HUES6 (cell line): Measurements from ENCODE around the gene COPS8.

Source experiments
- H3K27ac ChIP-seq: 2 replicates; pipeline ENCODE4 v1.7.0; 2013; ENCODE audit warnings: low read depth, mild to moderate bottlenecking, low read length, inconsistent platforms
- H3K27me3 ChIP-seq: 2 replicates; pipeline ENCODE4 v1.6.1; 2013; ENCODE audit warnings: low read length; ENCODE audit not compliant: control insufficient read depth, insufficient read depth
- H3K36me3 ChIP-seq: 2 replicates; pipeline ENCODE4 v1.6.1; 2013; ENCODE audit warnings: low read length; ENCODE audit not compliant: control insufficient read depth, insufficient read depth
- H3K4me1 ChIP-seq: 2 replicates; pipeline ENCODE4 v1.6.1; 2013; ENCODE audit warnings: low read length; ENCODE audit not compliant: control insufficient read depth, insufficient read depth
- H3K4me3 ChIP-seq: 2 replicates; pipeline ENCODE4 v1.5.1; 2013; ENCODE audit warnings: low read depth, low read length
- H3K9ac ChIP-seq: one replicate; pipeline ENCODE4 v1.6.1; 2013; ENCODE audit warnings: mild to moderate bottlenecking, low read length
- H3K9me3 ChIP-seq: 2 replicates; pipeline ENCODE4 v1.6.1; 2013; ENCODE audit warnings: low read depth, low read length; ENCODE audit not compliant: control insufficient read depth, insufficient read depth

COPS8 gene

DNA sequence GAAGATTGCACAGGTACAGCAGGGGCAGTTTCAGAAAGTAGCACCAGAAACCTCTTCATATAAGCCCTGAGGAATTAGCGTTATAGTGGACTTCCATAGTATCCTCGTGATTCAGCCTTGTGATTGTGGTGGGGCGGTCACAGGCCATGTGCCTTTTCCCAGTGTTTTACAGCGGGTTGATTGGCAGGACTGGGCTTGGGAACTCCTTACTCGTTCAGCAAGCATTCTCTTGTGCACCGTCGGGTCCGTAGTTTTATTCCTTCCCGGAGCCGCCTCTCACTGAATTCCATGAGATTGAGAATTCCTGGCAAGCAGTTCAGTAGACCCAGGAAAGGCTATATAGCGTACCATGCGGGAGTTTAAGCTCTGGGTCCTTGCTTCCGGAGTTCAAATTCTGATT, 5.2 kb downstream of the COPS8 start:
- H3K36me3 ChIP-seq: peaks cover 54% of the 10 kb centered on the region
- no peak overlapping the region for H3K27ac ChIP-seq
- no peaks in the 10 kb centered on the region for H3K9me3 ChIP-seq

DNA sequence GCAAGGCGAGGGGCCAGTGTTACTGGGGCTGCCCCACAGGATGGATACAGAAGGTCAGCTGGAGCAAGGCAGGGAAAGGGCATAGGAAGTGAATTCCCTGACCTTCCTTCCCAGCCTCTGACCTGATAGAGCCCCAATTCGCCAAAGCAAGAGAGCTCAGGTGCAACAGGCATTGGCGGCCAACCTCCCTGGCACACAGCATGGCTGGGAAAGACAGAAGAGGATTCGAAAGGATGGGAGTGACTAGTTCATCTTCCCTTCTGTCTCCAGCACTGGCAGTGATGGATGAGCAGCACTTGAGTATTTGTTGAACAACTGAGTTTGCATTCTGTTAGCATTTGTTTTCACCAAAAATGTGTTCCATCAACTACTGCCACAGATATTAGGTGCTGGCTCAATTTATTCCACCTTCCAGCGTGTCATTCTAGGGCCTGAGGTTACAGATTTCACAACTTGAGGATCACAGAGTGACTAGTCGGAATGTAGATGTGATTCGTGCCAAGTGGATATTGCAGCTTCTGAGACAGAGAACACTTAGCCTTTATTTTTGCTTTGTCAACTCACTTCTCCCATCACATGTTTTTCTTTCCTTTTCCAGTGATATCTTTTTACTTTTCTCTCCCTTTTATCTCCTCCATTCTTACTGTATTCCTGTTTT, 6.2 kb downstream of the COPS8 start:
- Histone ChIP-seq H3K36me3 (peaks cover 64% of the 10 kb centered on the region), H3K9ac (no peak overlapping the region), H3K4me1 (no peaks in the 10 kb centered on the region), H3K9me3 (no peaks in the 10 kb centered on the region), H3K27me3 (no peaks in the 10 kb centered on the region), H3K27ac (no peak overlapping the region), H3K4me3 (no peak overlapping the region)

More for the DNA sequence above, 5.2 kb downstream of the COPS8 start:
- Histone ChIP-seq H3K9ac (no peak overlapping the region), H3K27me3 (no peaks in the 10 kb centered on the region), H3K4me3 (no peak overlapping the region), H3K4me1 (no peaks in the 10 kb centered on the region)

GRCh38 chr2:237092506-237092905, 6.8 kb downstream of the COPS8 start:
- Histone ChIP-seq H3K9me3 (no peaks in the 10 kb centered on the region), H3K36me3 (peaks cover 70% of the 10 kb centered on the region), H3K4me3 (no peak overlapping the region), H3K27me3 (no peaks in the 10 kb centered on the region), H3K27ac (no peak overlapping the region), H3K4me1 (no peaks in the 10 kb centered on the region), H3K9ac (no peak overlapping the region)

DNA sequence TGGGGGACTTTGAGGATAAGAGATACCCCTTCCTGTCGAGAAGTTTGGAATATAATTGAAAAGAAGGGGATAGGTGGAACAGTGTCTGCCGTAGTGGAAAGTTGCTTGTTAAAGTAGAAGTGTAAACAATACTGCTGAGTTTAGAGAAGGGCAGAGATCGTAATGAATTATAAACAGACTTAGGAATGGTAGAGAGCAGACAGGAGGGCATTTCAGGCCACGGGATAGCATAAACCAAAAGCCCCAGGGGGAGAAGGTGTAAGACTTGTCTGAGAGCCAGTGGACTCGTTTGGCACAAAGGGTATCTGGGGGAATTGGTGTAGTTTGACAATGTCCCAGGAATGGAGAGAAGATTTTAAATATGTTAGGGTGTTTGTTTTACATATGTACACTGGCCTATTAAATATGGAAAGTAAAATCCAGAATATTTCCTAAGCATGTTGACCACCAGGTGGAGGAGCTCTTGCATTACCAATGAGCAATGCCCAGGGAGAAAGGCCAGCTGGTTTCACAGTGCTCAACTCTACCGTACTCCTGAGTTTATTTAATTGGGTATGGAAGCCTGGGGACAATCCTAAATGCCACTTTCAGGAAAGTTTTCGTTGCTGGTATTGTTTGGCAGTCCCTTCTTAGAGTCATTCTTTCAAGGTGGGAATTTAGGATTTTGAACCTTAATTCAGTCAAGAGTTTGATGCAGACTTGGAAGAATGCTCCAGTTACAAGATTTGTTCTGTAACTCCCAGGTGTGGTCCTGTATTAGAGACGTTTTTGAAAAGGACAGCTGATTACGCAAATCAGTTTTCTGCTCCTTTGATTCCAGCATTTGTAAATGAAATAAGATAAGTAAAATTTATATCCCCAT, 7.5 kb downstream of the COPS8 start:
- Histone ChIP-seq H3K27ac (no peak overlapping the region), H3K4me1 (no peaks in the 10 kb centered on the region), H3K9me3 (no peaks in the 10 kb centered on the region), H3K4me3 (no peak overlapping the region), H3K36me3 (peaks cover 74% of the 10 kb centered on the region), H3K27me3 (no peaks in the 10 kb centered on the region), H3K9ac (no peak overlapping the region)

DNA sequence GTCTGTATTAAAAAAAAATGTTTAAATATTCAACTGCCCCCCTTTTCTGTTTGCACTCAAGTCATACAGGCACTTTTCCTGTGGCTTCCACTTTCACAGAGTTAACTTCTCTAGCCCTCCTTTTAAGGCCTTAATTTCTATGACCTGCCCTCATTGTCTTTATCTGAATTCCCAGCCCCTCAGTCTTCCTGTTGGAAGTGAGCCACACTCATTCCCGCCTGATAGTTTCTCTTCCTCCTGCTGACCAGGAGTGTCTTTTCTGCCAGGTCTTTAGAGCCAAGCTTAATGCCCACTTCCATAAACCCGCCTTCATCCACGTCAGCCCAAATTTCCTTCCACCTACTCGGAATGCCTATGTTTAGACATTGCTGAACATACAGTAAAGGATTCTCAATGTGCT, 10.5 kb downstream of the COPS8 start:
- H3K36me3 ChIP-seq: peaks cover 80% of the 10 kb centered on the region
- no peaks in the 10 kb centered on the region for H3K4me1 ChIP-seq
- H3K9ac ChIP-seq: no peak overlapping the region
- H3K4me3 ChIP-seq: no peak overlapping the region
- H3K9me3 ChIP-seq: no peaks in the 10 kb centered on the region
- H3K27ac ChIP-seq: no peak overlapping the region
- no peaks in the 10 kb centered on the region for H3K27me3 ChIP-seq

GRCh38 chr2:237096911-237097310, 11.2 kb downstream of the COPS8 start:
- H3K9ac ChIP-seq: no peak overlapping the region
- no peak overlapping the region for H3K27ac ChIP-seq
- H3K36me3 ChIP-seq: peaks cover 83% of the 10 kb centered on the region

DNA sequence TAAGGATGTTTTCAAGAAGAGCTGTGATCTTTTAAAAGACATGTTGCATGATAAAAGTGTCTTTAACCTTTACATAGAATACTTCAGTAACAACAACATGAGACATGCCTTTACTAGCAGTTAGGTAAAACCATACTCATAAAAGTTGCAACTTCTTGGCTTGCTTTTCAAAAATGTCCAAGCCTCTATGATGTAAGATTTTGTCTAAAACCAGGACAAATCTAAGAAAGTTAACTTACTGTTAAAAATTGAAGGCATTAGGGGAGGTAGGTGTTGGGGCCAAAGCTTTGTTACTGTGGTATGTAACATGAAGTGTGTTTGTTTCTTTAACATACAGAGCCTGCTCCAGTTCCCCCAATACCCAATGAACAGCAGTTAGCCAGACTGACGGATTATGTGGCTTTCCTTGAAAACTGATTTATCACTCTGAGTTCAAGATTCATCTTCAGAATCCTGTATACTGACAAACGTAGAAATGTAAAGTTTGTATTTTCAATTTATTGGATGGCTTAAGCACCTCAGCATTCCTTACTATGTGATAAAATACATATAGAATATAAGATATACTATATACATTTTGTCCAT, 11.7 kb downstream of the COPS8 start:
- no peak overlapping the region for H3K4me3 ChIP-seq
- no peaks in the 10 kb centered on the region for H3K27me3 ChIP-seq
- H3K27ac ChIP-seq: no peak overlapping the region
- H3K9ac ChIP-seq: no peak overlapping the region
- H3K4me1 ChIP-seq: no peaks in the 10 kb centered on the region
- no peaks in the 10 kb centered on the region for H3K9me3 ChIP-seq
- H3K36me3 ChIP-seq: peaks cover 85% of the 10 kb centered on the region

More at GRCh38 chr2:237096911-237097310, 11.2 kb downstream of the COPS8 start:
- Histone ChIP-seq H3K4me3 (no peak overlapping the region), H3K9me3 (no peaks in the 10 kb centered on the region), H3K27me3 (no peaks in the 10 kb centered on the region), H3K4me1 (no peaks in the 10 kb centered on the region)

DNA sequence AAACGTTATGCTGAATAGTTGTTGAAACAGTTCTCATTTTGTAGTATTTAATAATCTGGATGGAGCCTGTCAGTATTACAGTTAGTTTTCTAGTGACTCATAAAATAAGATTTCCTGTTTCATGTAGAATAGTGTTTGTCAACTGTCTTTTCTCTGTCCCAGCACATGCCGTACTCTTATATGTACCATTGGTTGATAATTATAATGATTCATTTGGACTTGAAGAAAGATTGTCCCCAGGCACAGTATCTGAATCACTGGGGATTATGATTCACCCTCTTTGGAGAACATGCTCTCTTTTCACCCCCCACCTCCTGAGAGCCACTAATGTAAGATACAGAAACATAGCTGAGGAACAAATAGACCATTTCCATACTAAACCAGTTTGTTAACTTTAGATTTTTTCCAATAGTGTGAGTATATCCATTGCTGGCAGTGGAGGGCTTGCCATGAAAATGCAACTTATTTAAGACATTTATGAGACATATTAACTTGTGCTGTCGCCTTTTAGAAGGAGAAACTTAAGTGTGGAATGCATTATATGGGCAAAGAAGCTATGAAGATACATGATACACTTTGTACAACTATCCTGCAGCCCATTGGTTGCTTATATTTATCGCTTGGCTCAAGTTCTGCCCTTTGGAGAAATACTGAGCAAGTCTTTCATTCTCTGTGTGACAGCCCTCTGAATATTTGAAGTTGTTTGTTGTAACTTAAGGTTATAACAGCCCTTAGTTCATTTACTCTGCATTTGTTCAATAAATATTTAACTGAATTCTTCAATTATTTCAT, 12.4 kb downstream of the COPS8 start:
- peaks cover 90% of the 10 kb centered on the region for H3K36me3 ChIP-seq
- H3K9me3 ChIP-seq: no peaks in the 10 kb centered on the region
- no peaks in the 10 kb centered on the region for H3K27me3 ChIP-seq
- H3K9ac ChIP-seq: no peak overlapping the region
- H3K4me3 ChIP-seq: no peak overlapping the region
- H3K4me1 ChIP-seq: no peaks in the 10 kb centered on the region
- no peak overlapping the region for H3K27ac ChIP-seq

GRCh38 chr2:237099804-237100203, 14.1 kb downstream of the COPS8 start:
- Histone ChIP-seq H3K9me3 (no peaks in the 10 kb centered on the region), H3K4me3 (no peak overlapping the region), H3K9ac (no peak overlapping the region), H3K27me3 (no peaks in the 10 kb centered on the region), H3K4me1 (no peaks in the 10 kb centered on the region), H3K36me3 (peaks cover 77% of the 10 kb centered on the region), H3K27ac (no peak overlapping the region)

GRCh38 chr2:237101118-237101979, 15.7 kb downstream of the COPS8 start:
- Histone ChIP-seq H3K4me3 (no peak overlapping the region), H3K27me3 (no peaks in the 10 kb centered on the region), H3K9ac (no peak overlapping the region), H3K9me3 (no peaks in the 10 kb centered on the region), H3K27ac (no peak overlapping the region), H3K36me3 (peaks cover 61% of the 10 kb centered on the region), H3K4me1 (no peaks in the 10 kb centered on the region)
